OCI-LY3 (cell line): ENCODE measurements around the gene CEP43.

Experiments
- H2AFZ ChIP-seq: fragments of 200-600, 300-600 bp; shearing (Covaris generic); 2 replicates; pipeline ENCODE4 v1.6.0; 2014; ENCODE audit warnings: antibody characterized with exemption, low read depth, low read length
- H3K27ac ChIP-seq: fragments of 200-600, 300-600 bp; sonication (generic); 2 replicates; pipeline ENCODE4 v1.5.1; 2014; ENCODE audit warnings: mild to moderate bottlenecking, low read length, moderate library complexity, mixed read lengths
- H3K27me3 ChIP-seq: fragments of 200-600, 300-600 bp; sonication (generic); 2 replicates; pipeline ENCODE4 v1.6.1; 2014; ENCODE audit warnings: low read depth, low read length, mixed read lengths
- H3K36me3 ChIP-seq: fragments of 200-600, 300-600 bp; sonication (generic); replicated peaks from 2 replicates; pipeline ENCODE3; 2014; ENCODE audit warnings: low read depth, low read length, mixed read lengths
- H3K4me1 ChIP-seq: fragments of 300-600, 200-600 bp; sonication (generic); 2 replicates; pipeline ENCODE4 v1.6.1; 2014; ENCODE audit warnings: low read length, mixed read lengths
- H3K4me2 ChIP-seq: fragments of 200-600, 300-600 bp; sonication (generic); 2 replicates; pipeline ENCODE4 v1.6.1; 2014; ENCODE audit warnings: low read length, mixed read lengths
- H3K4me3 ChIP-seq: fragments of 300-600, 200-600 bp; sonication (generic); 2 replicates; pipeline ENCODE4 v1.5.1; 2014; ENCODE audit warnings: antibody characterized with exemption, mild to moderate bottlenecking, low read length, moderate library complexity
- H3K79me2 ChIP-seq: fragments of 300-600, 200-600 bp; shearing (Covaris generic); 2 replicates; pipeline ENCODE4 v1.6.1; 2014; ENCODE audit warnings: mild to moderate bottlenecking, low read length, mixed read lengths
- H3K9ac ChIP-seq: fragments of 300-600, 200-600 bp; shearing (Covaris generic); 2 replicates; pipeline ENCODE4 v1.6.0; 2014; ENCODE audit warnings: mild to moderate bottlenecking, low read length, moderate library complexity
- H3K9me3 ChIP-seq: fragments of 200-600, 300-600 bp; shearing (Covaris generic); 2 replicates; pipeline ENCODE4 v1.6.1; 2014; ENCODE audit warnings: low read length, mixed read lengths; ENCODE audit not compliant: insufficient read depth
- H4K20me1 ChIP-seq: fragments of 200-600, 300-600 bp; sonication (generic); 2 replicates; pipeline ENCODE4 v1.6.1; 2016; ENCODE audit warnings: low read length, mixed read lengths; ENCODE audit not compliant: insufficient read depth
- CTCF ChIP-seq: fragments of 200-600, 300-600 bp; sonication (generic); IDR thresholded peaks from 2 replicates; pipeline ENCODE4 v1.5.1; 2014; ENCODE audit warnings: antibody characterized with exemption, low read length, low read depth
- EZH2phosphoT487 ChIP-seq: fragments of 200-600 bp; shearing (Covaris generic); IDR thresholded peaks from 2 replicates; pipeline ENCODE4 v1.6.1; 2018; ENCODE audit warnings: antibody characterized with exemption, mixed run types, low read depth

CEP43 gene

GRCh38 chr6:166958926-166959861 lies 40.0 kb upstream of the CEP43 start:
- no peak overlapping the region for H3K27ac ChIP-seq
- H3K79me2 ChIP-seq: no peaks in the 10 kb centered on the region
- H3K4me3 ChIP-seq: peak overlapping the region; percentile 47
- H3K4me1 ChIP-seq: peaks cover 36% of the 10 kb centered on the region
- peaks cover 18% of the 10 kb centered on the region for H3K27me3 ChIP-seq
- TF ChIP-seq CTCF (no peak), EZH2phosphoT487 (no peak)
- H3K4me2 ChIP-seq: peak overlapping the region; percentile 77
- peaks cover 3% of the 10 kb centered on the region for H3K36me3 ChIP-seq
- H3K9me3 ChIP-seq: no peaks in the 10 kb centered on the region
- peaks cover 2% of the 10 kb centered on the region; the same call in 1 of the 2 replicates for H4K20me1 ChIP-seq
- peak overlapping the region; percentile 39; the same call in 1 of the 2 replicates for H2AFZ ChIP-seq
- H3K9ac ChIP-seq: no peak overlapping the region

- no peak for TF ChIP-seq EZH2phosphoT487
- no peak for TF ChIP-seq CTCF
- H3K79me2 ChIP-seq: no peaks in the 10 kb centered on the region
- no peak overlapping the region for H3K9ac ChIP-seq
- H3K4me1 ChIP-seq: peaks cover 33% of the 10 kb centered on the region
- no peak overlapping the region for H3K4me2 ChIP-seq
- H3K36me3 ChIP-seq: no peaks in the 10 kb centered on the region
- no peak overlapping the region for H3K4me3 ChIP-seq
- no peaks in the 10 kb centered on the region for H4K20me1 ChIP-seq
- H3K27me3 ChIP-seq: peaks cover 11% of the 10 kb centered on the region; the same call in 1 of the 2 replicates
- H2AFZ ChIP-seq: no peak overlapping the region
- no peak overlapping the region for H3K27ac ChIP-seq
- H3K9me3 ChIP-seq: no peaks in the 10 kb centered on the region
These were observed 39.1 kb upstream of the CEP43 start for GRCh38 chr6:166959911-166960608.

- H3K4me3 ChIP-seq: no peak overlapping the region
- H3K9me3 ChIP-seq: no peaks in the 10 kb centered on the region
- no peak overlapping the region for H3K9ac ChIP-seq
- no peaks in the 10 kb centered on the region for H3K36me3 ChIP-seq
- H3K27me3 ChIP-seq: peaks cover 9% of the 10 kb centered on the region; the same call in 1 of the 2 replicates
- H2AFZ ChIP-seq: no peak overlapping the region
- no peaks in the 10 kb centered on the region for H4K20me1 ChIP-seq
- no peak overlapping the region for H3K27ac ChIP-seq
- TF ChIP-seq EZH2phosphoT487: no peak
- no peak for TF ChIP-seq CTCF
- no peak overlapping the region for H3K4me2 ChIP-seq
- peaks cover 30% of the 10 kb centered on the region for H3K4me1 ChIP-seq
- no peaks in the 10 kb centered on the region for H3K79me2 ChIP-seq
These were observed 38.6 kb upstream of the CEP43 start for GRCh38 chr6:166960609-166960978.

GRCh38 chr6:166966268-166966667 lies 32.9 kb upstream of the CEP43 start:
- Histone ChIP-seq H3K4me3 (no peak overlapping the region), H3K79me2 (no peaks in the 10 kb centered on the region), H2AFZ (no peak overlapping the region), H3K4me1 (no peaks in the 10 kb centered on the region), H3K9me3 (no peaks in the 10 kb centered on the region), H3K9ac (no peak overlapping the region), H3K36me3 (no peaks in the 10 kb centered on the region), H3K27ac (no peak overlapping the region), H4K20me1 (no peaks in the 10 kb centered on the region), H3K4me2 (no peak overlapping the region), H3K27me3 (no peaks in the 10 kb centered on the region)
- TF ChIP-seq EZH2phosphoT487 (no peak), CTCF (no peak)
